ENCODE data around the gene SENP1.
A peak's percentile ranks its signal among the peaks of the same experiment; 100 is the strongest.
"Not testable (repeated sequence)": the region's sequence is repeated elsewhere in the genome, so short reads cannot be mapped to it uniquely, and the experiment has no call there.

Gene SENP1

GRCh38 chr12:48111312-48111693, 5.4 kb upstream of the SENP1 start:
- DNase-seq (ENCODE audit: low read depth in 3 of 3): not testable (repeated sequence)

DNA sequence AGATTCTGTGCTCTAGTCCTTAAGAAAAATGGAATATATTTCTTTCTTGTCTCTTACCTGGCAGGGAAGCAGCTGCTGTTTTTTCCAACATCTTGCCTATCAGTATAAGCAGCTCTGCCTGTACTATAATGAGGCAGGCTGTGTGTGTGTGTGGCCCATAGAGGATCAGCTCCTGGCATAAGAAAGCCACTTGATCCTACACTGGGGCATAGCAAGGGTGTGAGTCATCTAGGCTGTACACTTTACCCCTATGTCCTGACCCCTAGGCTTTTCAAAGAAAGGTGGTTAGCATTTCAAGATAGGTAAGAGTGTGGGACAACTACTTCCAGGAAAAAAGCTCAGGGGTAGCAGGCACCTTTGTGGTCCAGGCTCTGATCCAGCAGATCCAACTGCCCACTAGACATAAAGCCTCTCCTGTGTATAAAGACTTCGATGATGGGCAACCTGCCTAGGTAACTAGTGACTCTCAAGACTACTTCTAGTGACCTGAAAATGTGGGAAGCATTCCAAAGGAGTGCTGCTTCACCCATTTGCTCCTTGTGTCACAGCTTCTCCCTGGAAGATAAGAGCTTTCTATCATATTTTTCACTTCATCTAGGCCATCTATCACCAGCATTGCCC, 4.9 kb upstream of the SENP1 start:
- DNase-seq (ENCODE audit: low read depth in 3 of 3): no peak

GRCh38 chr12:48109424-48109823, 3.5 kb upstream of the SENP1 start:
- no peak for DNase-seq (ENCODE audit: low read depth in 3 of 3)

DNA sequence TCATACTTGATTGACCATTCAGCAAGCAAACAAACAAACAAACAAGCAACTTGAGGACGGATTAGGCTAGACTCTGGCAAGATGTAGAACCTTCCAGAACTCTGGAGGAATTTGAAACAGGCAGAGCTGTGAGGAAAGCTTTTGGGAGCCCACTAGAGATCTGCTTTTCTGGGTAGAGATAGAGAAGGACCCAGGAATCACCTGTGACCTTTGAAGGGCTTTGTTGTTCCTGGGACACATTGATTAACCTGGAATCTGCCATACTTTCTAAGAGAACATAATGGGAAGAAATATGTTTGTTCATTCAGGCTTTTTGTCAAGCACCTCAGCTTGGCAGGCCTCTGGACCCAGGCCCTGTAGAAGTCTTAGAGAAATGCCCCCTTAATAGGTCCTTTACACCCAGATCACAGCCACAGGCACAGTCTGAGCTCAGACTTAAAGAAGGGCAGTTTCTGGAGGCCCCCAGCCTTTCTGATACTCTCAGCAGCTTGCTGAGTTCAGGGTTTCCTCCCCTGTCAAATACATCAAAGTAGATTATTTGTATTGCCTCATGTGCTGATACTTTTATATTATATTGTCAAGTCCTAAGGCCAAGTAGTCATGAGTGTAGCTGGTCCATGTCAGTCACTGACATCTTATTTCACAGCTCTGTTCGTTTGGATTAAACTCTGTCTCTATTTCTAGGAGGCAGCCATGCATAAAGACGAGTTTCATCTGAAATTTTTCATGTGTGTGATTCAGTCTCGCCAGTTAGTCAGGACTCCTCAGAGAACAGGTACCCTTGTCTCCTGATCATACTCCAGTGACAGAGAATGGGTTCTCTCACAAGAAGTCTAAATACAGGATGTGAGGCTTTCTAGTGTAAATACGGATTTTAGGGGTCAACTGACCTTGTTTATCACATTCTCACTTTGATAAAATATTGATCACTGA, 1.1 kb upstream of the SENP1 start:
- DNase-seq (ENCODE audit: low read depth in 3 of 3): no peak

DNA sequence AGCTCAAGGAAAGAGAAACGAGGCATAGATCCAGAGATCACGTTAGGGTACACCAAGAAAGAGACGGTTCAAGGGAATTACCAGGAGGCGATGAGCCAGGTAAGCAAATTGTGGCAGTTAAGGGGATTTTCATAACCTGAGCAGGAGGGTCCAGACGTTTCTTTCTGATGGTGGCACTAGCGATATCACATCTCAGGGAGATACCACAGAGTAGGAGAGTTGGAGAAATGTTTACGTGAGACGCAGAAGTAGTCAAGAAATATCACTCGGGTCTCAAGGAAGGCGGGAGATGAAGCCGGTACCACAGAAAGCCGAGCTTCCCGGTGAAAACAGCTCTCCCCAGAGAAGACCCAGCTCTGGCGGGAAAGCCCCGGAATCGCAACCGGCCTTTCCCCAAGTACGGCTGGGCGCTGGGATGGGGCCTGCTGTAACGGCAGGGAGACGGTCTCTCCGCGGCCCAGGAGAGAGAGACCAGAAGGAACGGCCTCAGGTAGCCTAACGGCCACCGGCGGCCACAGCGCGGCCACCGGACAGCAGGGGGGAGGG, 485 bp downstream of the SENP1 start:
- peak; percentile 7 to 32 (median 14) for DNase-seq (ENCODE audit: low read depth in 3 of 3)

DNA sequence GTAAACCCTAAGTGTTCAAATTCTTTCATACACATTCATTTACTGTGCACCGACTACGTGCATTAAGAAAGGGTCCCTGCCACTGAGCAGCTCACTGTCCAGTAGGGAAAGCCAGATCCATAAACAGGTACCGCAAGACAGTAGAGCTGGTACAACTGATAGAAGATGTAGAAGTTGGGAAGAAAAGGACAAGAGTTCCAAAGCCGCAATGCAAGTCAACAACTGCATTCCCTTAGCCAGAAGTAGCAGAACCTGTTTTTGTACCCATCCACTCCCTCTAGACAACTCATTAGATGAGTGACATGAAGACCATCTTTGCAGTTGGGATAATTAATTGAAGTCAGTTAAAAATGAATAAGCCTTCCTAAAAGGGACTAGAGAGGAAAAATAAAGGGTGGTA, 1.3 kb downstream of the SENP1 start:
- no peak for DNase-seq (ENCODE audit: low read depth in 3 of 3)

DNA sequence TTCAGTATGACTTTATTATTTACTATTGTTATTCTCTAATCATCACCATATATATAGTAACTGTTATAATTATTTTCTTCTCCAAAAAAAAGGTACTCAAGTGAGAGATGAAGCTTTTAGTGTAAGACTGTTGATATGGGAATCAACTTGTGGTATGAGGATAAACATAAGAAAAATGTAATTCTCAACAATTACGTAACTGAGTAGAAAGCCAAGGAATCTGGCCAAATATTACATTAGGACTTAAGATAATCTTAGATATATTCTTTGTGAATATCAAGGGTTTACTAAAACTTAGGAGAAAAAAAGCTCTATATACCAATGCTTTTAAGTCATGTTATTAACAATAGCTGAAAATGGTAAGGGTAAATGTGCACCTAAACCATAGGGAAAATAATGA, 13.3 kb downstream of the SENP1 start:
- no peak for DNase-seq (ENCODE audit: low read depth in 3 of 3)

GRCh38 chr12:48086327-48086726, 19.6 kb downstream of the SENP1 start:
- DNase-seq (ENCODE audit: low read depth in 3 of 3): no peak

GRCh38 chr12:48084841-48085460, 20.9 kb downstream of the SENP1 start:
- DNase-seq (ENCODE audit: low read depth in 3 of 3): no peak

DNA sequence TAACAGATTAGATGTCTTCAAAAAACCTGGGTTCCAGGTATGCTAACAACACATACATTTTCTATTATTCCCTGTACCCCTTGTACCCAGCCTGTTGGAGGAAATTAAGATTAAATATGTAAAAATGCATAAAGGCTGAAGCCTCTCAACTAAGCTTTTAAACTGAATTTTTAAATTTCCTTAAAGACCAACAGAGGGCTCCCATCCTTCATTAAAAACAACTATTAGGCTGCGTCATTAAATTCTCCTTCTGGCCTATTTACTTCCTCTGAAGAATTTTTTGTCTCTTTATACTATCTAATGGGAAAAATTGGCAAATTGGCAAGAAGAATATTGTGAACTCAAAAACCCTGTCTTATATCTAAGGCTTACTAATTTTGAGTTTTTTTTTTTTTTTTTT, 21.8 kb downstream of the SENP1 start:
- no peak for DNase-seq (ENCODE audit: low read depth in 3 of 3)

DNA sequence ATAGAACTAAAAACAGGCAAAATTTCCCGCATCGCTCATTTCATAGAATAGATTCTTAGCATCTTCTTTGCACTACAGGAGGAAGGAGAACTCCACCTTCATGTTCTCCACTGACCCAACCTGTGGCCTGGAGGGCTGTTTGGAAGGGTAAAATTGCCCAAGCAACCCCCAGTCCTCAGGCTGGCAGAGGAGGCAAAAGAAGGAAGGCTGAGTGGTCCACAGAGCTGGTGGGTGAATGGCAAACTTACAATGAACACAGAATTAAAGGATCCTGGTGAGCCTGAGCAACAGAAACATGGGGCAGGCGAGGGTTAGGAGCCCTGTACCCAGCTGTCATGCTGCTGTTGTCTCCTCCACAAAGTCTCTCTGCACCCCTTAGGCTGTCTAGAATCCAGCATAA, 25.1 kb downstream of the SENP1 start:
- DNase-seq (ENCODE audit: low read depth in 3 of 3): no peak

DNA sequence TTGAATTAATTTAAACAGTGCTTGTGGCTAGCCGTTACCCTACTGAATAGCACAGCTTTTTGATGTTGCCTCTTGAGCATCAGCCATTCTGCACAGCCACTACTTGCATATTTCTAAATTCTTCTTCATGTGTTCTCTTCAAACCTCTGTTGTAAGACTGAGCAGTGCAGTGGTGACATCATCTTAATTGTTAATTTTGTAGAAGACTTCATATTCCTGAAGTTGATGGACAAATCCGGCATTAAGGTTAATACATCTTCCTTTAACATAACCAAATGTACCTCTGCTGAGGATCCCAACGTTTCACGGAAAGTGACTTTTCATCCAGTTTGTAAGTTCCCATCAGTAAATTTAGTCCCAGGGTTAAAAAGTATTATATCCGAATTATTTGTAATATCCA, 25.6 kb downstream of the SENP1 start:
- no peak for DNase-seq (ENCODE audit: low read depth in 3 of 3)

DNA sequence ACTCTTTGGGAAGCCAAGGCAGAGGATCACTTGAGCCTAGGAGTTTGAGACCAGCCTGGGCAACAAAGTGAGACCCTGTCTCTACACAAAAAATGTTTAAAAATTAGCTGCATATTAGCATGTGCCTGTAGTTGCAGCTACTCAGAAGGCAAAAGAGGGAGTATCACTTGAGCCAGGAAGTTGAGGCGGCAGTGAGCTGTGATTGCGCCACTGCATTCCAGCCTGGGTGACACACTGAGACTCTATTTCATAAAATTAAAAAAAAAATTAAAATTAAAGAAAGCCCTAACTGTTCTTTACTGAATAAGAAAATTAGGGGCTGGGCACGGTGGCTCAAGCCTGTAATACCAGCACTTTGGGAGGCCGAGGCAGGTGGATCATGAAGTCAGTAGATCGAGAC, 27.0 kb downstream of the SENP1 start:
- DNase-seq (ENCODE audit: low read depth in 3 of 3): no peak

DNA sequence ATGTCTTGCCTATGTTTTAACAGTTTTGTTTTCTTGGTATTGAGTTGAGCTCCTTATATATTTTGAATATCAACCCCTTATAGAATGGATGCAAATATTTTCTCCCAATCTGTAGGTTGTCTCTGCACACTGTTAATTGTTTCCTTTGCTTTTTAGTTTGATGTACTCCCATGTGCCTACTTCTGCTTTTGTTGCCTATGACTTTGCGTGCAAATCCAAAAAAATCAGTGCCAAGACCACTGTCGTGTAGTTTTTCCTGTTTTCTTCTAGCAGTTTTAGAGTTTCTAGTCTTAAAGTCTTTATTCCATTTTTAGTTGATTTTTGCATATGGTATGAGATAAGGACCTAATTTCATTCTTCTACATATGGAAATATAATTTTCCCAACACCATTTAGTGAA, 28.8 kb downstream of the SENP1 start:
- DNase-seq (ENCODE audit: low read depth in 3 of 3): no peak

- no peak for DNase-seq (ENCODE audit: low read depth in 3 of 3)
Measured at GRCh38 chr12:48075832-48076231, 30.0 kb downstream of the SENP1 start.

DNA sequence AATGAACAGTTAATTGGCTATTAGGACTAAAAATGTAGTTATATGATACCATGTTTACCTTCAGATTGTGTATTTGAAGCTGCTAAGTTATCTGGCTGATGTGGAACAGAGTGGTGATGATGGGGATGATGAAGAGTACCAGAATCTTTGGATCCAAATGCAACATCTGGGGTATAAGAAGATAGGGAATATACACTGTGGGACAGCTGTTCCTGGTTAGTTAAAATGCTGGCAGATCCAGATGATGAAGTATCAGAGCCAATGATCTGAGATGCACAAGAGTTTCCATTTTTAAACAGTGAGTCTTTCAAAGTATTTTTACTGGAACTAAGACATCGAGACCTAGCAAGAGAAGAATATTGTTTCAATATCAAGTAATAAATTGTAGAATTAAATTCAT, 31.6 kb downstream of the SENP1 start:
- DNase-seq (ENCODE audit: low read depth in 3 of 3): no peak

- no peak for DNase-seq (ENCODE audit: low read depth in 3 of 3)
Measured at GRCh38 chr12:48072266-48072665, 33.6 kb downstream of the SENP1 start.

DNA sequence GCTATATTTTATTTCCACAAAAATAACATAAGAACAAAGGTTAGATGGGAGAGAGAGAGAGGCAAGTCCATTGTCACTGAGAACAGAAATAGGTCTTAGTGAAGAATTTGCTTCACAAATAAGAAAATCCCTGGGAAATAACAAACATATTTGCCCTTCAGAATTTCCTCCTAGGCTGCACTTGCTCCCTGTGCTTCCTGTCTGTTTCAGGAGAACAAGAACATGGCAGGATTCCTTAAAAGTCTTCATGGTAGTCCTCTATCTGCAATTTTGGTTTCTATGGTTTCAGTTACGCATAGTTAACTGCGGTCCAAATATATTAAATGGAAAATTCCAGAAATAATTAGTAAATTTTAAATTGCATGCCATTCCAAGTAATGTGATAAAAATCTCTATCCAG, 34.1 kb downstream of the SENP1 start:
- no peak for DNase-seq (ENCODE audit: low read depth in 3 of 3)

- DNase-seq (ENCODE audit: low read depth in 3 of 3): no peak
Measured at GRCh38 chr12:48070731-48071130, 35.1 kb downstream of the SENP1 start.

- no peak for DNase-seq (ENCODE audit: low read depth in 3 of 3)
Measured at GRCh38 chr12:48070033-48070432, 35.8 kb downstream of the SENP1 start.

DNA sequence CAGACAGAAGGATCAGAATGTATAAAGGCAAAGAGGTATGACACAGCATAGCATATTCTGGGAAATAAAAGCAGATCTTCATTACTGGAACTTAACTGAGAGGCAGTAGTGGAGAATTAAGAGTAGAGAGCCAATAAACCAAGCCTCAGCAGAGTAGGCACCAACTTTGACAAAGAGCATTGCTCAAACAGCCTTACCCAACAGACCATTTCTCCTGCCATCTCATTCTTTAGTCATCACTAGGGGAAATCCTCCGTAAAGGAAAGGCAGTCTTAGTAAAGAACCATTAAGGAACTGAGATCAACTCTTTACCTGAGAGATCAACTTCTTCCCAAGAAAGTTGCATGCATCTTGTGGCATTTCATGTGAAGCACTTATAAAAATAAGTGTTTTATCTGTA, 36.6 kb downstream of the SENP1 start:
- DNase-seq (ENCODE audit: low read depth in 3 of 3): no peak

DNA sequence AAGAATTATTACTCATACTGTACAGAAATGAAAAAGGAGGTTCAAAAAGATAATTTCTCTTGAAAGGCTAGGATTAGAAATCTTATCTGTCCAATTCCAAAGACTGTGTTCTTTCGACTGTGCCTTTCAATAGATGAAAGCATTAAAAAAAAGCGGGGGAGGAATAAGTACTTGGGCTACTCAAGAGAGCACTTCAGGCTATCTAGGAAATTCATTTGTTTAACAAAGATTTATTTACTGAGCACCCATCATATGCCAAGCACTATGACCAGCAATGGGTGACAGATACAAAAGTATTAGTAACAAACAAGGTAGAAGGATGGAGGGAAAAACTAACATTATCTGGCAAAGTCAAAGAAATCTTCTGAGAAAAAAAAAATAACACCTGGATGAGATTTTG, 37.4 kb downstream of the SENP1 start:
- no peak for DNase-seq (ENCODE audit: low read depth in 3 of 3)
